HepG2 (cell line): ENCODE measurements around the gene GPR155. TPM values are rescaled to one million over a fixed set of nuclear protein-coding genes. Genes with fewer than 3 reads are reported as not detected.
"Not testable (repeated sequence)": the region's sequence is repeated elsewhere in the genome, so short reads cannot be mapped to it uniquely, and the experiment has no call there.

ENCODE experiments used
- ATAC-seq: fragments of 200-7000 bp; cut with Tn5 transposase; 3 replicates; pipeline ENCODE4 v1.9.1; 2020; ENCODE audit warnings: mild to moderate bottlenecking, moderate library complexity
- BruUV-seq: library from RNA; stranded (reverse); fragments of 400-500 nt; replicated peaks from 2 replicates; lab custom pipeline; 2021; lab: Mats Ljungman, UMichigan
- CTCF ChIA-PET: fragments of 300-600 bp; formaldehyde crosslinking; extraction: SDS; loops from one replicate; lab custom pipeline; 2021; ENCODE audit warnings: low total read pairs, inconsistent platforms, low intra/inter-chr PET ratio; lab: Yijun Ruan, JAX
- POLR2A ChIA-PET: fragments of 350-600 bp; sonication (Branson Sonifier 250); formaldehyde crosslinking; loops from one replicate; lab custom pipeline; 2020; ENCODE audit warnings: antibody characterized with exemption, inconsistent platforms; lab: Yijun Ruan, JAX
- DNase-seq: peaks from one replicate; pipeline ENCODE4 v3.0.0-alpha.2; 2015; ENCODE audit warnings: low spot score
- FAIRE-seq: peaks from 3 replicates; lab custom pipeline; 2011; peaks lifted over from hg19 to GRCh38; lab: Jason Lieb, UNC
- H2AFZ ChIP-seq: one replicate; pipeline ENCODE4 v1.6.1; 2011; ENCODE audit warnings: low read length, inconsistent platforms
- H3K27ac ChIP-seq: fragments of 300-600 bp; 3 replicates; pipeline ENCODE4 v1.8.0; 2011; ENCODE audit warnings: mixed run types, mild to moderate bottlenecking, mixed read lengths, low read length, inconsistent platforms; ENCODE audit not compliant: insufficient read depth; ENCODE audit errors: extremely low read length
- H3K27me3 ChIP-seq, 2 experiments: fragments of 200-600 bp in 1 of 2; 2 replicates in 1 of 2; 3 replicates in 1 of 2; pipeline versions ENCODE4 v1.6.0 to v1.8.0; 2011; ENCODE audit warnings: low read length in 2 of 2, mild to moderate bottlenecking in 2 of 2, moderate library complexity in 2 of 2, inconsistent platforms in 1 of 2; ENCODE audit not compliant: insufficient read depth in 2 of 2, control insufficient read depth in 1 of 2
- H3K36me3 ChIP-seq, 2 experiments: fragments of 200-600 bp in 1 of 2; replicated peaks in 1 of 2; 2 replicates in 1 of 2; 3 replicates in 1 of 2; pipeline versions ENCODE4 v1.5.1 to v1.8.0; 2011; ENCODE audit warnings: low read length in 2 of 2, inconsistent platforms in 1 of 2; ENCODE audit not compliant: insufficient read depth in 2 of 2, control insufficient read depth in 1 of 2
- H3K4me1 ChIP-seq: 2 replicates; pipeline ENCODE4 v1.5.1; 2012; ENCODE audit warnings: low read length, inconsistent platforms; ENCODE audit not compliant: insufficient read depth
- H3K4me2 ChIP-seq: 2 replicates; pipeline ENCODE4 v1.6.0; 2011; ENCODE audit warnings: low read depth, low read length, inconsistent platforms
- H3K4me3 ChIP-seq, 3 experiments: fragments of 200-600 bp in 1 of 3; sonication (generic), shearing (Covaris generic) in 1 of 3; replicated peaks in 1 of 3; 2 replicates each; pipeline ENCODE4 v1.5.1; 2011 to 2016; ENCODE audit warnings: low read length in 3 of 3, inconsistent platforms in 2 of 3, low read depth in 2 of 3, mild to moderate bottlenecking in 2 of 3, control low read depth in 1 of 3, mixed read lengths in 1 of 3; ENCODE audit not compliant: insufficient read depth in 1 of 3
- H3K79me2 ChIP-seq: one replicate; pipeline ENCODE4 v1.6.1; 2011; ENCODE audit warnings: low read length, inconsistent platforms; ENCODE audit not compliant: insufficient read depth
- H3K9ac ChIP-seq: 2 replicates; pipeline ENCODE4 v1.6.0; 2011; ENCODE audit warnings: mild to moderate bottlenecking, low read depth, low read length, inconsistent platforms; ENCODE audit not compliant: insufficient read depth
- H3K9me3 ChIP-seq: 2 replicates; pipeline ENCODE4 v1.5.1; 2012; ENCODE audit warnings: mild to moderate bottlenecking, low read length
- H4K20me1 ChIP-seq: 2 replicates; pipeline ENCODE4 v1.6.0; 2011; ENCODE audit warnings: inconsistent platforms, mild to moderate bottlenecking, low read length, moderate library complexity; ENCODE audit not compliant: insufficient read depth
- ARNTL ChIP-seq: sonication (generic); formaldehyde crosslinking; IDR thresholded peaks from 2 replicates; pipeline ENCODE4 v1.4.0; 2020; ENCODE audit warnings: mild to moderate bottlenecking, missing genetic modification reagents
- NFIB ChIP-seq: sonication (generic); formaldehyde crosslinking; IDR thresholded peaks from 2 replicates; pipeline ENCODE4 v1.9.0; 2021; ENCODE audit warnings: missing genetic modification reagents, mild to moderate bottlenecking, borderline replicate concordance
- WGBS: methylation state at CpG from one replicate; pipeline ENCODE4 v1.1.6; 2017; ENCODE audit warnings: low lambda C conversion rate; 5-methylcytosine and 5-hydroxymethylcytosine counted together
- in situ Hi-C: cut with HindIII; loops from 2 replicates; pipeline ENCODE4 v1.10.0; 2017; ENCODE audit warnings: low pct_unique_long_range_greater_than_20kb; ENCODE audit not compliant: extremely low pct_ligation_motif_present
- intact Hi-C: fragments of 100-400 bp; cut with micrococcal nuclease; formaldehyde crosslinking; loops from one replicate; pipeline ENCODE4 v1.10.0; 2022; ENCODE audit not compliant: unreplicated experiment
- polyA plus RNA-seq, 8 experiments: library from polyadenylated mRNA; depleted of rRNA in 3 of 8; stranded (reverse) in 7 of 8; unstranded in 1 of 8; fragments of >200 nt; fragmentation: Illumina TruSeq in 4 of 8; extraction: Trizol in 4 of 8; gene quantifications; 2 replicates each; pipeline versions ENCODE4 v1.2.1 to v1.2.3, GENCODE V29; 2011 to 2016; ENCODE audit warnings: low read depth in 4 of 8, missing spikeins in 1 of 8, mixed read lengths in 1 of 8; ENCODE audit not compliant: insufficient read depth in 1 of 8
- total RNA-seq, 5 experiments: library from RNA; depleted of rRNA; stranded (reverse); fragments of >200 nt; fragmentation: Illumina TruSeq; extraction: Trizol; gene quantifications; 2 replicates each; pipeline ENCODE4 v1.2.3, GENCODE V29; 2016; ENCODE audit warnings: low read depth in 1 of 5

Gene GPR155
- total and polyA plus RNA-seq, 2 of the 13 experiments (the other 11 are each of a cell fraction or from before 2014, with no cell fraction given): 0.15 to 0.49 TPM

DNA sequence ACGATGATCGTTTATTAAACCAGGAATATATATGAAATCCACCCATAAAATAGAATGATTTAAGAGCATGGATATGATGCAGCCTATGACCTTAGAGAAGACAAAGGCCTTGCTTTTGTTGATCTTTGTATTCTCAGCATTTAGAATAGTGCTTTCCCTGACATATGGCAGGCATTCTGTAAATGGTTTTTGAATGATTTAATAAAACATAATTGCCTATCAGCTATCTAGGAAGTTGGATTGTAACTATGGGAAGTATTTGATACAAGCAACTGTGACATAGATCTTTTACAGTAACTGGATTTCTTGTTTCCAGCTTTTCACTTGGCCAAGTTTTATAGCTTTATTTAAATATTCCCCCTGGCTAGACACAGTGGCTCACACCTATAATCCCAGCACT lies 5.1 kb upstream of the GPR155 start:
- DNase-seq: no peak
- H3K4me2 ChIP-seq: no peak overlapping the region
- in situ Hi-C loops: no loop called here

DNA sequence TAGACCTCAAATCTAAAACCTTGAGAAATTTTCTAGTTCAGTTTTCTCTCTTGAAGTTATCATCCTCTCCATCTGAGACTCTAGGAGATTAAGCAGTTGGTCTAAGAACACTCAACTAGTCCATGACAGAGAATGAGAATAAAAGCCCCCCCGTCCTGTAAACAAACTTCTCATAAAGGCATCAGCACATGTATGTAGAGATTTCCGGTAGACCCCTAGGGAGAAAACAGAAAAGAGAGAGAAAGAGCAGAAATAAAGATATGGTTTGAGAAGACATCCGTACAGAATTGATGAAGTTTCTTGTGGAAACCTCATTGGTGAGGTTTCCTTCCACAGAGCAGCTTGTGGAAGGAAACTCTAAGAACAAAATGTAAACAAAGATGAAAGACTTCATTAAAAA lies 3.2 kb upstream of the GPR155 start:
- Histone ChIP-seq H3K36me3 (no peaks in the 10 kb centered on the region), H3K9ac (no peak overlapping the region), H3K4me3 (no peak overlapping the region), H3K79me2 (no peaks in the 10 kb centered on the region), H3K27ac (no peak overlapping the region), H3K4me2 (no peak overlapping the region), H3K9me3 (peaks cover 4% of the 10 kb centered on the region; the same call in 1 of the 2 replicates), H3K4me1 (peaks cover 10% of the 10 kb centered on the region), H4K20me1 (no peaks in the 10 kb centered on the region), H3K27me3 (peaks cover 5 to 19% of the 10 kb centered on the region in 2 experiments; a peak in 4 of 5 replicates), H2AFZ (no peak overlapping the region)
- DNase-seq (no peak), ATAC-seq (no peak), FAIRE-seq (no peak)
- TF ChIP-seq NFIB (CRISPR knock-in tag): no peak
- BruUV-seq: no TSS peak
- in situ Hi-C loops: no loop called here
- 27% methylated on average over 3 of the region's 3 CpGs for WGBS
- intact Hi-C loops: no loop called here
- CTCF ChIA-PET: no interaction called here
- POLR2A ChIA-PET: no interaction called here

More for the DNA sequence above, 5.1 kb upstream of the GPR155 start:
- POLR2A ChIA-PET: no interaction called here
- no peak for FAIRE-seq
- WGBS: 18% methylated on average over 2 of the region's 2 CpGs
- Histone ChIP-seq H3K9me3 (peaks cover 4% of the 10 kb centered on the region; the same call in 1 of the 2 replicates), H3K27ac (no peak overlapping the region), H3K27me3 (peaks cover 0 to 17% of the 10 kb centered on the region in 2 experiments; a peak in 2 of 5 replicates), H3K79me2 (no peaks in the 10 kb centered on the region), H3K4me3 (no peak overlapping the region), H3K4me1 (no peaks in the 10 kb centered on the region), H2AFZ (no peak overlapping the region), H4K20me1 (no peaks in the 10 kb centered on the region), H3K9ac (no peak overlapping the region), H3K36me3 (no peaks in the 10 kb centered on the region)
- no peak for TF ChIP-seq ARNTL (CRISPR knock-in tag)
- no TSS peak for BruUV-seq
- CTCF ChIA-PET: no interaction called here
- ATAC-seq: no peak
- intact Hi-C loops: no loop called here

DNA sequence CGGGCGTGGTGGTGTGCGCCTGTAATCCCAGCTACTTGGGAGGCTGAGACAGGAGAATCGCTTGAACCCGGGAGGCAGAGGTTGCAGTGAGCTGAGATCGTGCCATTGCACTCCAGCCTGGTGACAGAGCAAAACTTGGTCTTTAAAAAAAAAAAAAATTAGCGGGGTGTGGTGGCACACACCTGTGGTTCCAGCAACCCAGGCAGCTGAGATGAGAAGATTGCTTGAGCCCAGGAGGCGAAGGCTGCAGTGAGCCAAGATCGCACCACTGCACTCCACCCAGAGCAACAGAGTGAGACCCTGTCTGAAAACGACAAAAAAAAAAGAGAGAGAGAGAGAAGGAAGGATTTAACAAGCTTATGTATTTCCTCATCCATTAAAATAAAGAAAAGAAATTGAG lies 2.7 kb upstream of the GPR155 start:
- H3K27ac ChIP-seq, POLR2A ChIA-PET, H3K79me2 ChIP-seq, BruUV-seq, H2AFZ ChIP-seq, H3K36me3 ChIP-seq, in situ Hi-C loops, DNase-seq, ATAC-seq, H3K4me3 ChIP-seq, H3K4me1 ChIP-seq, CTCF ChIA-PET, H3K9ac ChIP-seq, H3K4me2 ChIP-seq, intact Hi-C loops, H3K9me3 ChIP-seq, FAIRE-seq, H4K20me1 ChIP-seq: not testable (repeated sequence)
- WGBS: 49% methylated on average over 10 of the region's 10 CpGs
- peaks cover 6 to 22% of the 10 kb centered on the region in 2 experiments; a peak in 4 of 5 replicates for H3K27me3 ChIP-seq
